ENCODE data around the gene REV1. TPM values are rescaled to one million over a fixed set of nuclear protein-coding genes. Genes with fewer than 3 reads are reported as not detected.

The REV1 gene
- total RNA-seq, 2 experiments from 2014 or later, result 34.3 to 35.2 TPM

Other genes starting within 250 kb of the REV1 start
- not detected for gene LYG2, start 234.4 kb downstream of the REV1 start, total RNA-seq
- gene LYG1, start 188.8 kb downstream of the REV1 start, total RNA-seq, result under 1 TPM; 0.30 to 0.37 TPM
- gene TXNDC9, start 153.7 kb downstream of the REV1 start, total RNA-seq, result 10 to 100 TPM; 30.0 to 31.7 TPM
- 10 to 100 TPM; 98.7 to 99.6 TPM for gene EIF5B, start 152.6 kb downstream of the REV1 start, total RNA-seq

Measured in activated naive CD8-positive, alpha-beta T cell treated with anti-CD3 and anti-CD28 coated beads for 36 hours (primary cell).